ENCODE measurements around the gene SRSF12. TPM values are rescaled to one million over a fixed set of nuclear protein-coding genes. Genes with fewer than 3 reads are reported as not detected.

The SRSF12 gene
- 1.5 TPM for total RNA-seq
- long read RNA-seq, partial matches to known transcripts: 0 of 2 reads
- long read RNA-seq, other reads (novel, unspliced or antisense): 0 of 2 reads

DNA sequence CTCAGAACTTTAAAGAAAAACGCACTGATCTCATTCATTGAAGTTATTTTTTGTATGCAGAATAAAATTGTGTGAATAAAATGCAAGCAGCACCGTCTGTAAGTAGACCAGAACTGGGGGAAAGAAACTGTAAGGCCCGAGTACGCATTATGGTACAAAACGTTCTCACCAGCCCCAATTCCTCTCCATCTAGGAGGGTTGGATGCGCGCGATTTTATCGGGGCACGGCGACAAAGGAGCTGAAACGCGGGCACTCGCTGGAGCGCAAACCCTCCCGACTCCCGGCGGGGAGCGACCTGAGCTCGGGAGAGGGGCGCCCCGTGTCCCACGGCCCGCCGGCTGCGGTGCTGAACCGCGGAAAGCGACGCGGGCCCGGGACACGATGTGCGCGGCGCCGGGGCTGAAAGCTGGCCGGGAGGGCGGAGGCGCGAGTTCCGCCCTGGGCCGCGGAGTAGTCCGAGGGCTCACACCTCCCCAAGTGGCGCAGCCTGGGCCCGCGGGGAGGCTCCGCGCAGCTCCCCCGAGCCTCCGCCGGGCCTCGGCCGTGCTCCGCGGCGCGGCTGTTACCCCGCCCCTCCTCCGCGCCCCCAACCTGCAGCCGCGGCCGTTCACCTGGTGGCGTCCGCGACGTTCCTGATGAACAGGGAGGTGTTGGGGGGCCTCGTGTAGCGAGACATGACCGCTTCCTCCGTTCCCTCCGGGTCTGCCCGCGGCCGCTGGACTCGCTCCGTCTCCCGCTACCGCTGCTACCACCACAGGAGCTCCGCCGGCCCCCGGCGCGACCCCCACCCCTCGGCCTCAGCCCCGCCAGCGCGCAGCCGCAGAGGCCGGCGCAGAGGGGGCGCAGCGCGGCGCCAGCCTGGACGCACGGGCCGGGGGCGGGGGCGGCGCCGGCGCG lies at the start of gene SRSF12:
Gene SRSF12, minus strand, starts transcription at position 861 of the 898 bp plus-strand sequence. Its CDS starts 184 bp downstream, at position 677.
- DNase-seq (ENCODE audit: low spot score): no peak

- no peak for DNase-seq (ENCODE audit: low spot score)
These were observed 44.1 kb upstream of the SRSF12 start for GRCh38 chr6:89162047-89162371.

GRCh38 chr6:89161326-89162046 lies 43.6 kb upstream of the SRSF12 start:
- DNase-seq (ENCODE audit: low spot score): no peak

GRCh38 chr6:89160331-89161092 lies 42.6 kb upstream of the SRSF12 start:
- no peak for DNase-seq (ENCODE audit: low spot score)

DNA sequence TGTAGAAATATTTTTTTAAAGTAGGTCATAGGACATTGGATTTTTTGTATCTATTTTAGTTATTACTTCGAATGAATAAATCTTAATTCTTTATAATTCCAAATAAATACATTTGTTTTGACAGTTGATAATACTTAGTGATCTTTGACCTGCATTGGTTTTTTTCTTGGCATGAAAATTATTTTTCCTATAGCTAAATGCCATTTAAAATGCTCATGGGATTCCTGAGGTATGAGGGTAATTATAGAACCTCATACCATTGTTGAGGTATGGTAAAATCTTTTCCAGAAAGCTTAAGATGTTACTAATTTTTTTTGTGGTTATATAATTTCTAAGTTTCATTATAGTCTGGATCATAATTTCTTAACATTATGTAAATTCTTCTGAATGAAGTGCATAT lies 36.3 kb upstream of the SRSF12 start:
- no peak for DNase-seq (ENCODE audit: low spot score)

GRCh38 chr6:89148016-89148750 lies 30.3 kb upstream of the SRSF12 start:
- DNase-seq (ENCODE audit: low spot score): no peak

DNA sequence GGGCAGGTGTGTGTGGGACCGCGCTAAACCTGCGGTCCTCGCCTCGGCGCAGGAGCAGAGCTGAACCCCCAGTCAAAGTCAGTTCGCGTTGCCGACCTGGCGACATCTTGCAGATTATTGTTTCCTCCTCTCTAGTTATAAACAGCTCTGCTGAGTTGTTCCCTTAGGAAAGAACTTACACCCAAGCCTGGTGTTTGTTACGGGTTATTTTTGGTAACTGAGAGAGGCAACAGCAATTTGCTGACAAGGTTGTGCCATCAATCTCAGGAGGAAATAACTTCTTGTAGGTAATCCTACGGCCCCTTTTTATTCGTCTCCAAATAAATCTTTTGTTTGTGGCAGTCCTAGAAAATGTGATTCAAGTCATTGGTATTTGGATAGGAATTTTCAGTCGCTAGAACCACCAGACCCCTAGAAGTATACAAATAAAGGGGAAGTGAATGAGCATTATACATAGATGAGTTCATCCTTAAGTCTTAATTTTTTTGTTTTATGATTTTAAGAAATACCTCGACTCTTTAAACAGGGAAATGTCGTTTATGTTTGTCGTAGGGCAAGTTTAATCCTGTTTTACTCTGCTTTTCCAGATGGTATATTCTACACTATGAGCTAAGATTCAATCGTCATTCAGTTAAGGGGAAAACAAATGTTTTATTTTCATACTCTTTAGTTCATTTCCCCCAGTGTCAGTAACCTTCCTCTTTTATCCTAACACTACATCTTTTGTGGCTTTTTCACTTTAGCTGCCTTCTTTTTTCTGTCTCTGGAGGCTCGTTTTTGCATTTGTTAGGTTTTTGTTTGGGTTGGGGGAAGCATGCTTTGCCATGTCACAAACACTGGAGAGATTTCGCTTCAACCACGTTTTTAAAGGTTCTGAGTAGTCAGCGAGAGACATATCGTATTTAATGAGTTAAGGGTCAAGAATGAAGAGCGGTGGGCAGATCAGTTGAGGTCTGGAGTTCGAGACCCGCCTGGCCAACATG lies 29.1 kb upstream of the SRSF12 start:
- no peak for DNase-seq (ENCODE audit: low spot score)

DNA sequence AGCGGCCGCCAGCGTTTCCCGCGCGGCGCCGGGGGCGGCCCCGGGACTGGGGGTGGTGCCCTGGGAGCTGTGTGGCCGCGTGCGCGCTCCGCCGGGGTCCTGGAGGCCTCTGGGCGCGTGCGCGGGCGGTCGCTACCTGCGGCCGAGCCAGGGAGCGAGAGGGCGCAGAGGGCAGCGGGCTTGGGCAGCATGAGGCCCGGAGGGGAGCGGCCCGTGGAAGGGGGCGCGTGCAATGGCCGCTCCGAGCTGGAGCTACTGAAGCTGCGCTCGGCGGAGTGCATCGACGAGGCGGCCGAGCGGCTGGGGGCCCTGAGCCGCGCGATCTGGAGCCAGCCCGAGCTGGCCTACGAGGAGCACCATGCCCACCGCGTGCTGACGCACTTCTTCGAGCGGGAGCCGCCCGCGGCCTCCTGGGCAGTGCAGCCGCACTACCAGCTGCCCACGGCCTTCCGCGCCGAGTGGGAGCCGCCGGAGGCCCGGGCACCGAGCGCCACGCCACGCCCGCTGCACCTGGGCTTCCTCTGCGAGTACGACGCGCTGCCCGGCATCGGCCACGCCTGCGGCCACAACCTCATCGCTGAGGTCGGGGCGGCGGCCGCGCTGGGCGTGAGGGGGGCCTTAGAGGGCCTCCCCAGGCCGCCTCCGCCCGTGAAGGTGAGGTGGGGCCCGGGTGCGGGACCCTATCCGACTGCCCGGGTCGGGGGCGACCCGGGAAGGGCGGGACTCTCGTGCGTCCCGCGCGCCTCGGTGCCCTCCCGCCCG lies 28.3 kb upstream of the SRSF12 start, which contains the start of gene PM20D2:
Gene PM20D2, plus strand, starts transcription at position 100 of the 762 bp plus-strand sequence. Its CDS starts 90 bp downstream, at position 190.
- DNase-seq (ENCODE audit: low spot score): no peak

DNA sequence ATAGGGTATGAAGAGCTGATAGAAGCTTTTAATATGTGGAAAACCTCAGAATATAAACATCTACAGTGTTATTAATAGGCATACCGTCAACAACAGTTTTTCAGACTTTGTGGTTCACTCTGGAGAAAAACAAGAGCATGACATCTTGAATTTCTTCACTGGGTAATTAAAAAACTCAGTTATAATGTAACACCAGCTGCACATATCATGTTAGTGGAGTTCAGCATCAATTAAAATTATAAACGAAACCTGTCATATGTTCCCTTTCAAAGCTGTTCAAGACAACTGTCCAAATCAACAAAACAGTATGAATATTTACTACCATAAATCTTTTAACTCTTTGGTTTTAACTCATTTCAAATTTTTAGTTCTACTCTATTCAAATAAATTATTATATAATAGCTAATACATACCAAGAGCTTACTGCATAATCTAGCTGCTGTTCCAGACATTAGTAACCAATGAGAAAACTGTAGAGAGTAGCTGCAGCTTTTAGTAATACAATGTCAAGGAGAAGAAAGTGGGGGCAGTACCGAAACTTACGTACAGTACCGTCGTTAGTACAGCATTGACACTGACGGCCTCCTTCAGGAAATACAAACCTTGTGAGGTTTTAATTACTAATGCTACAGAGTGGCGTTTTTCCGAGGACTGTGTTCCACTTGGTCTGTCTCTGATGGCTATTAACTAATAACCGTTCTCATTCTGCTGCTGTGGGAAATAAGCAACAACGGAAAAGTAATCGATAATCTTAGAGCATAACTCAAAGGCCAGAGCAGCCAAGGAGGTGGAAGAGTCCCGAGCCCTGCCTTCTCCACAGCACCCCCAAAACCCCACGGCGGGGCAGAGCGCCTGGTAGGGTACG lies 27.5 kb upstream of the SRSF12 start:
- no peak for DNase-seq (ENCODE audit: low spot score)

GRCh38 chr6:89144354-89144906 lies 26.6 kb upstream of the SRSF12 start:
- no peak for DNase-seq (ENCODE audit: low spot score)

DNA sequence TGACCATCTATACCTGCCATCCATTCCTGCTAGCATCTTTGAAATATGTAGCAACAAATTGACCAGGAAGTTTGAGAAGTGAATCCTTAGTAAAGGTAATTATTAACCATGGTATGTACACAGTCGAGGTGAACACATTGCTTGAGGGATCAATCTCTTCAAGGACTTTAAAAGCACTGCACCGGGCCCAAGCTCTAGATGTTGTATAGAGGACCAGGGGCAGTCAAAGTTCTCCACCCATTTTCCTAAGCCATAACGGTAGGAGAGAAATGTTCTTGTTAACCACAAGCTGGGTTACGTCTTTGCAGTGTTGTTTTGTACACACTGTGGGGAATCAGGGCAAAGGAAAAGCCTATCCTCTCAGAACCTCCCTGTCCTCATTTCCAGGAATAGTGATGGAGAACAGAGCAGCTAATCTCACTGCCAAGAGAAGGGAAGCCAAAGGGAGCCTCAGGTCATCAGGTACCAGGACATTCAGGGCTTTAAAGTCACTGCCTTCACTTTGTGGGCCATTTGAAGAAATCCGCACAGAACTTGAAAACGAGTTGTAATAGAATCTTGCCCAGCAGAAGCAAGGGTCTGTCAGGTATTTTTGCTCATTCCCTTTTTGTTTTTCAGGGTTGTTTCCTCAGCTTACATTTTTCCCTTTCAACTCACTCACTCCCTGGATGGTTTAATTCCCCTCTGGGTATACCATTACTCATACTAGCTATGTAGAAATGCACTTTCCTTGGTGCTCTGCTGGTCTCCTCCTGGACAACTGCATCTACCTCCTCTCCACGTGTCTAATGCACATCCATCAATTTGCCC lies 22.7 kb upstream of the SRSF12 start:
- no peak for DNase-seq (ENCODE audit: low spot score)

- DNase-seq (ENCODE audit: low spot score): no peak
These were observed 21.9 kb upstream of the SRSF12 start for GRCh38 chr6:89139509-89140346.

GRCh38 chr6:89138173-89138572 lies 20.3 kb upstream of the SRSF12 start:
- DNase-seq (ENCODE audit: low spot score): no peak

GRCh38 chr6:89134723-89135122 lies 16.9 kb upstream of the SRSF12 start:
- DNase-seq (ENCODE audit: low spot score): no peak

GRCh38 chr6:89133981-89134380 lies 16.1 kb upstream of the SRSF12 start:
- no peak for DNase-seq (ENCODE audit: low spot score)

DNA sequence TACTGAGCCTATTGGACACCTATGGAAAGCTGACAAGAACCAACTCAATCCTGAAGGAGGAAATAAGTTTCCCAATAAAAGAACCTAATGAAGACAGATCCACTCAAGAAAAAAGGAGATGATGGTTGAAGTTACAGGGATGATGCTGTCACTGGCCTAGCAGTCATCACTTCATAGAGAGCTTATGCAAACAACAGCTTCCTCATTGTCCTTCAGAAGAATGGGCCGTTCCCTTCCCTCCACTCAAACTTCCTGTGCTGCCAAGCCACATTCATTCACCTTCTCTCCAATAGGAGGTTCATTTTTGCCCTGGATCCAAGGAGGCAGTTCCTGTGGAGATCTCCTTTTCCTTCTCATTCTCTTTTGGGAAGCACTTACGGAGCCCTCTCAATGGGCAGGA lies 14.2 kb upstream of the SRSF12 start:
- DNase-seq (ENCODE audit: low spot score): no peak

Data from mesenteric fat pad (tissue), 1 donor.